Aorta (tissue), 5 donors: ENCODE results near the gene MAPT. TPM values are rescaled to one million over a fixed set of nuclear protein-coding genes. Genes with fewer than 3 reads are reported as not detected.

Experiments
- ATAC-seq: fragments of 200-7000 bp; cut with Tn5 transposase; one replicate; pipeline ENCODE4 v1.9.1; 2022; ENCODE audit warnings: moderate library complexity; ENCODE audit not compliant: low FRiP score
- DNase-seq, 2 donors: peaks; one replicate each; pipeline ENCODE4 v3.0.0-alpha.2; 2020
- H3K27ac ChIP-seq, 2 donors: one replicate each; pipeline ENCODE4 v1.5.1; 2013; ENCODE audit warnings: low read length in 2 of 2, mild to moderate bottlenecking in 2 of 2, moderate library complexity in 2 of 2, control low read depth in 1 of 2, inconsistent platforms in 1 of 2, low read depth in 1 of 2
- H3K27me3 ChIP-seq, 2 donors: one replicate each; pipeline ENCODE4 v1.6.1; 2013; ENCODE audit warnings: control low read depth in 1 of 2, low read length in 1 of 2, mild to moderate bottlenecking in 1 of 2, moderate library complexity in 1 of 2; ENCODE audit not compliant: insufficient read depth in 2 of 2, control insufficient read depth in 1 of 2
- H3K36me3 ChIP-seq, 2 donors: one replicate each; pipeline ENCODE4 v1.6.1; 2013; ENCODE audit warnings: control low read depth in 1 of 2, low read length in 1 of 2, mild to moderate bottlenecking in 1 of 2; ENCODE audit not compliant: insufficient read depth in 2 of 2, control insufficient read depth in 1 of 2
- H3K4me1 ChIP-seq, 2 donors: one replicate each; pipeline ENCODE4 v1.6.1; 2013; ENCODE audit warnings: low read length in 2 of 2, control low read depth in 1 of 2, mild to moderate bottlenecking in 1 of 2, moderate library complexity in 1 of 2; ENCODE audit not compliant: insufficient read depth in 2 of 2, control insufficient read depth in 1 of 2
- H3K4me3 ChIP-seq, 2 donors: one replicate each; pipeline ENCODE4 v1.5.1; 2013; ENCODE audit warnings: low read length in 2 of 2, control low read depth in 1 of 2, mild to moderate bottlenecking in 1 of 2
- H3K9me3 ChIP-seq: one replicate; pipeline ENCODE4 v1.6.1; 2013; ENCODE audit warnings: mild to moderate bottlenecking, low read length; ENCODE audit not compliant: control insufficient read depth
- WGBS, 2 donors: extraction: QIAGEN DNeasy Blood & Tissue Kit; methylation state at CpG; one replicate each; pipeline ENCODE4 v1.1.7; 2013; 5-methylcytosine and 5-hydroxymethylcytosine counted together
- intact Hi-C, 2 donors: fragments of 100-400 bp; cut with DNase I; formaldehyde crosslinking; loops; one replicate each; pipeline versions ENCODE4 v1.14.2 to v1.15.0; 2022
- polyA plus RNA-seq, 2 donors: library from polyadenylated mRNA; stranded (reverse); fragments of 200-250 nt; gene quantifications; one replicate each; pipeline ENCODE4 v1.2.3, GENCODE V29; 2013
- total RNA-seq, 2 donors: library from RNA; stranded (reverse); fragmentation: NEBNext Ultra II Directional; extraction: Animal tissue kit (Norgen Biotek cat#: 25700); gene quantifications; one replicate each; pipeline ENCODE4 v1.2.1, GENCODE V29; 2021
- donor health status: healthy with polysubstance abuse.
- donor health status: Bipolar disorder and iron deficiency.
- donor health status: DM: no; HTN: no; CAD: no.
- donor health status: DM: no; HTN: no; CAD: no.
- donor health status: DM: yes; HTN: yes; CAD: no.

The MAPT gene
- total and polyA plus RNA-seq, 4 donors = 0.13 to 3.9 (median 0.90) TPM

DNA sequence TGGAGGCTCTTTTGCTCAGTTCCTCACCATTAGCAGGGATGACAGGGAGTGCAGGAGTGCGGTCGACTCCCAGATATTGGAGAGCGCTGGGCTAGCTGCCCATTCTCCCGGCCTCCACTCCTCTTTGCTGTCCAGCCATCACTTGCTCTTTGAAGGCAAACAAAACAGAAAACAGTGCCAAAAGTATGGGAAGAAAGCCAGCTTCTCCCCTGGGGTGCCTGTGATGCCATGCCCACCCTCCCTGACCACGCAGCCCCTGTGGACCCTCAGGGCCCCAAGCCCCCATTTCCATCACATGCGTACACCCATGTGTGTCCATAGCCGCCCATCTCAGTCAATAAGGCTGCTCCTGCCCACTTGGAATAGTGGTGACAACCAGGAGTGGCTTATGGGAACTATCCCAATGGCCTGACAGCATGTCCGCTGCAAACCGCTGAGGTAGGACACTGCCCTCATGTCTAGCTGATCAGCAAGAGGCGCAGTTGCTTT is 30.0 kb downstream of the MAPT start:
- Histone ChIP-seq H3K4me3 (no peak overlapping the region), H3K9me3 (peaks cover 5% of the 10 kb centered on the region), H3K27ac (no peak overlapping the region), H3K36me3 (no peaks in the 10 kb centered on the region), H3K4me1 (no peaks in the 10 kb centered on the region), H3K27me3 (no peaks in the 10 kb centered on the region)
- 78 to 83% methylated on average over 10 of the region's 10 CpGs for WGBS, 2 donors
- DNase-seq (no peak), ATAC-seq (no peak)
- intact Hi-C loops = no loop called here

DNA sequence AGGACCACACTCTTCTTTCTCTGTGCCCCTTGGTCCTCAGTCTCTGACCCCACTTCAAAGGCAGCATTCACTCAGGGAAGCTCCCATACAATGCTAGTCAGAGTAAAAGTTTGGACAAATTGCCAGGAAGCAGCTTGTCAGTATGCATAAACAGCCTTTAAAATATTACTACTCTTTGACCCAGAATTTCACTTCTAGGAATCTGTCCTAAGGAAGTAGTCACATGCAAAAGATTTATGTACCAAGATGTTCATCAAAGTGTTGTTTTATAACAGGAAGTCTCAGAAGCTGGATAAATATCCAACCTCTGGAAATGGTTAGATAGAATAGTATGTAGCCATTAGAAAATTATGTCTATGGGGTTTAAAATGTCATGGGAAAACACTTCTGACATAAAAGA is 31.0 kb downstream of the MAPT start:
- no peak overlapping the region for H3K27ac ChIP-seq

DNA sequence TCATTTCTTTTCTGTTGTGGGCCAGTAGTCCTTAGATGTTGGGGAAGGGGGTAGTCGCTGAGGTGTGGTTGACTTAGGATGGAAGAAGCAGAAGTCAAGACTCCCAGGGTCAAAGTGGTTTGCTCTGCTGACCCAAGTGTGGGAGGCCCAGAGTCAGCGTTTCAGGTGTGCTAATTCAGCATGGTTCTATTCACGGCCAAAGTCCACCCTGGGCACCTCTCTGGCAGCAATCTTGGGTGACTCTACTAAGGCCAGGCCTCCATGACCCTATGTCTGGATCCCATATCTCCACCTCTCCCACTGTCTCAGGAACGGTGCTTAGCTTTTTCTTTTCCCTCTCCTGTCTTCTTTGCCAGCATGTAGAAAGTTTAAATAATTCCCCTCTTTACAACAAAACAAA is 32.9 kb downstream of the MAPT start:
- ATAC-seq (no peak), DNase-seq (no peak)
- peaks cover 5% of the 10 kb centered on the region for H3K9me3 ChIP-seq
- H3K36me3 ChIP-seq = no peaks in the 10 kb centered on the region
- no peak overlapping the region for H3K4me3 ChIP-seq
- H3K27ac ChIP-seq = no peak overlapping the region
- no peaks in the 10 kb centered on the region for H3K4me1 ChIP-seq
- 90% methylated on average over 4 of the region's 4 CpGs for WGBS, 2 donors
- intact Hi-C loops = no loop called here
- H3K27me3 ChIP-seq = no peaks in the 10 kb centered on the region

More for the DNA sequence above, 31.0 kb downstream of the MAPT start:
- DNase-seq (no peak), ATAC-seq (no peak)
- Histone ChIP-seq H3K4me3 (no peak overlapping the region), H3K36me3 (no peaks in the 10 kb centered on the region), H3K27me3 (no peaks in the 10 kb centered on the region), H3K9me3 (peaks cover 5% of the 10 kb centered on the region), H3K4me1 (no peaks in the 10 kb centered on the region)
- intact Hi-C loops = no loop called here

DNA sequence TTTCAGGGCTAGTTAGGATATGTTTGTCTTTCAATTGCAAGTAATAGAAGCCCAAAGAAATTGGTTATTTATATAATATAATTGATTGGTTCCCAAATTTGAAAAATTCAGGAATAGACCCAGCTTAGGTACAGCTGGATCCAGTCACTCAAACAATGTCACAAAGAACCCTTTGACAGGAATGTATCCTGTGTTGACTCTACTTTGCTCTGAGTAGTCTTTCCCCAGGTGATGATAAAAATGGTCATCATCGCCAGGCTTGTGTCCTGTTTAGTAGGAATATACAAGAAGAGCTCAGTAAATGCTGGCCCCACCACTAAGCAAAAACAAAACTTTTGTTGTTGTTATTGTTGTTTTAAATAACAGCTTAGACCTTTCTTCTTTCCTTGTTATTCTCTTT is 35.0 kb downstream of the MAPT start:
- WGBS, 2 donors = 91 to 95% methylated on average over 1 of the region's 1 CpG
- Histone ChIP-seq H3K36me3 (no peaks in the 10 kb centered on the region), H3K27me3 (no peaks in the 10 kb centered on the region), H3K9me3 (peaks cover 5% of the 10 kb centered on the region), H3K4me1 (no peaks in the 10 kb centered on the region), H3K4me3 (no peak overlapping the region), H3K27ac (no peak overlapping the region)
- no peak for ATAC-seq
- intact Hi-C loops = no loop called here
- DNase-seq = no peak

DNA sequence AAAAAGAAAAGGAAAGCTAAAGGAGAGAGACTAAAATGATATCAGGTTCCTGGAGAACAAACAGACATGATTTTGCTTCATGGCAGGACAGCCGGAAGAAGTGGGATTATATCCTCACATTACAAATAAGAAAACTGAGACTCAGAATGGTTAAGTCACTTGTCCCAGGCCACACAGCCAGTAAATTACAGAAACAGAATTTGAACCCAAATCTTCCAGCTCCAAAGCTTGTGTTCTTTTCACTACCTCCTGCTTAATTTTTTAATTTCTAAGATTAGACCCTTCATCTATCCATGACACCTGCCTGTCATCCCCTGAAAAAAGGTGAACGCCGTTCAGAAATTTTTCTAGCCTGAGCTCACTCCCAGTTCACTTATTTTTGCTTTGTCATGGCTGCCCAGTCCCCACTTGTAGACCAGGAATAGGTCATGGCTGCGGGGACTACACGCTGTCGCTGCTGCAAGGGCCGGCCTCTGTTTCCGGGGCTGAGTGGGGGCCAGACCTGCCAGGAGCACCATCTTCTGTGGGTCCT is 36.1 kb downstream of the MAPT start:
- DNase-seq = no peak

DNA sequence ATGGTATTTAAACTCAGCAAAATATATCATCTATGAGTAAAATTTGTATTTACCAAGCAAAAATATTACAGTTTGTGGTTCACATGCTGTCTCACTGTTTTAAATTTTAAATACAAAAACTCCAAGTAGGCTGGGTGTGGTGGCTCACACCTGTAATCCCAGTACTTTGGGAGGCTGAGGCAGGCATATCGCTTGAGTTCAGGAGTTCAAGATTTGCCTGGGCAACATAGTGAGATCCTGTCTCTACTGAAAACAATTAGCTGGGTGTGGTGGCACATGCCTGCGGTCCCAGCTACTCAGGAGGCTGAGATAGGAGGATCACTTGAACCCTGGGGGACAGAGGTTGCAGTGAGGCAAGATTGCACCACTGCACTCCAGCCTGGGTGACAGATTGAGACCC is 37.3 kb downstream of the MAPT start:
- Histone ChIP-seq H3K9me3 (peaks cover 5% of the 10 kb centered on the region), H3K4me3 (no peak overlapping the region), H3K27ac (no peak overlapping the region), H3K4me1 (no peaks in the 10 kb centered on the region), H3K27me3 (no peaks in the 10 kb centered on the region), H3K36me3 (no peaks in the 10 kb centered on the region)
- intact Hi-C loops = no loop called here
- 96 to 97% methylated on average over 2 of the region's 2 CpGs for WGBS, 2 donors
- DNase-seq (no peak), ATAC-seq (no peak)

More for the DNA sequence above, 36.1 kb downstream of the MAPT start:
- Histone ChIP-seq H3K27me3 (no peaks in the 10 kb centered on the region), H3K4me3 (no peak overlapping the region), H3K27ac (no peak overlapping the region), H3K9me3 (peaks cover 5% of the 10 kb centered on the region), H3K4me1 (no peaks in the 10 kb centered on the region), H3K36me3 (no peaks in the 10 kb centered on the region)
- 77 to 82% methylated on average over 8 of the region's 8 CpGs for WGBS, 2 donors
- ATAC-seq = no peak
- intact Hi-C loops = no loop called here

DNA sequence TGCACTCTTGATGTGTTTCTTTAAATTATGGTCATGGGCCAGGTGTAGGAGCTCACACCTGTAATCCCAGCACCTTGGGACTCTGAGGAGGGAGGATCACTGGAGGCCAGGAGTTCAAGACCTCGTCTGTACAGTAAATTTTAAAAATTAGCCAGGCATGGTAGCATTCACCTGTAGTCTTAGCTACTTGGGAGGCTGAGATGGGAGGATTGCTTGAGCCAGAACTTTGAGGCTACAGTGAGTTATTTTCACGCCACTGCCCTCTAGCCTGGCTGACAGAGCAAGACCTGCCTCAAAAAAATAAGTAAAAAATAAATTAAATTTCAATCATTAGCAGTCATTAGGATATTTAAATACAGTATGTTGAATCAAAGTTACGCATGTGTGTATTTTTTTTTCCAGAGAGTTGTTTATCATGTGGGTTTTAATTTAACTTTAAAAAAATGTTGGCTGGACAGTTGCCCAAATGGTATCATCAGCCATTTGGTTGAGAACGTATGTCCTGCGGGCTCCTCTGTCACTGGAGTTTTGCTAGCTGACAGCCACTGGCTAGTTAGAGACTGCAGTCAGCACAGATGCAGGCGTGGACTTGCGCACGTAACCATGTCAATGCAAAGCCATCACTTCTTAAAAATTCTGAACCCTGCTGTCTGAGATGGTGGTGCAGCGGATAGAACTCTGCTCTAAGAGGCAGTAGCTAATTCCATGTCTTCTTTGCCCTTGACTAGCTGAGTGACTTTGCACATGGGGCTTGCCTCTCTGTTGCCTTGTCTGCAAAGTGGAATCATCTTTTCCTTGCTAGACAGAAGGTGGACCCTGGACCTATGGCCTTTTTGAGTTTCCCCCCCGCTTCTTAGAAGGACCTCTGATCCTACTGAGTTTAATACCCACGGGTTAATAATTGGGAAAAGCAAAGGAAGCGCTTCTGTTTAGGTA is 40.0 kb downstream of the MAPT start:
- H3K27me3 ChIP-seq = no peaks in the 10 kb centered on the region
- no peaks in the 10 kb centered on the region for H3K4me1 ChIP-seq
- ATAC-seq = no peak
- intact Hi-C loops = no loop called here
- WGBS, 2 donors = 80 to 86% methylated on average over 12 of the region's 12 CpGs
- no peak overlapping the region for H3K4me3 ChIP-seq
- no peak for DNase-seq
- H3K36me3 ChIP-seq = no peaks in the 10 kb centered on the region
- no peaks in the 10 kb centered on the region for H3K9me3 ChIP-seq
- no peak overlapping the region for H3K27ac ChIP-seq

DNA sequence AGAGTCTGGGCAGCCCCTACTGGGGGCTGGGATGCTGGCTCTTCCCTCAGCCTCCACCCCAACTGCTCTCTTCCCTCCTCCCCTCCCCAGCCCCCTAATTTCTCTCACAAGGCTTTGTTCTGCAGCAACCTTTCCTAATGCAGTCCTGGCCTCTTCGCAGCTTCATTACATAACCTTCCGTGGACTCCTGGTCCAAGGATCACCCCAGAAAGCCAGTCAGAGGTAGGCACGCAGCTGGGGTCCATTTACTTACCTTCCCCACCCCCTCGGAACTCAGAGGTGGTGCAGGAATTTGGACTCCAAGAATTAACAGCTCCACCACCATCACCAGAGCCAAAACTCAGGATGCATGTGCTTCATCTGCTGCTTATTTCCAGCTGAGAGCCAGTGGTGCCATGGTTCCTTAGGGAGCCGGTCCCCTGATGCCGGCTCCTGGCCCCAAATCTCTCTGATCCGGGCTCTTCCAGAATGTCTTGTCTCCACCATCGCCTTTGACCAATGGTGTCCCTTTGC is 40.9 kb downstream of the MAPT start:
- ATAC-seq = no peak
- intact Hi-C loops = no loop called here
- no peaks in the 10 kb centered on the region for H3K36me3 ChIP-seq
- H3K4me1 ChIP-seq = no peaks in the 10 kb centered on the region
- no peaks in the 10 kb centered on the region for H3K27me3 ChIP-seq
- no peaks in the 10 kb centered on the region for H3K9me3 ChIP-seq
- H3K4me3 ChIP-seq = no peak overlapping the region
- H3K27ac ChIP-seq = no peak overlapping the region
- no peak for DNase-seq
- WGBS, 2 donors = 87 to 90% methylated on average over 8 of the region's 8 CpGs
